Fibroblast of skin of left quadriceps (primary cell): Measurements from ENCODE around the gene NCAPD3.

Source experiments
- DNase-seq, 2 experiments: peaks; one replicate each; pipeline ENCODE4 v3.0.0-alpha.2; 2013; ENCODE audit warnings: low read depth in 2 of 2

The NCAPD3 gene

DNA sequence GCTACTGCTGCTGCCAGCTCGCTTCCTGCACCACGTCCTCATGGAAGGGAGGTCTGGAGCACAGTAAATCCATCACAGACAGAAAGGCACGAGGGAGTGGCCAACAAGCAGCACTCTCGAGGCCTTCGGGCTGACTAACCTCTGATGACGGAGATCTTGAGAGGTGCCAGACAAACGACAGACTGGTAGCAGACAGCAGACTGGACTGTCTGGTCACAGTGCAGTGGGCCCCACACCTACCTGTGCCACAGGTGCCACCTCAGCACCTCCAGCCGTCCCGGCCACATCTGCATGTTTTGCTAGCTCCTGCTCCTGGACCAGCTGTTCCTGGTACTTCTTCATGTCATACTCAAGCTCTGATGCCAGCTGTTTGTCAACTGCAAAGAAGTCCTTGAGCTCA lies 64.1 kb downstream of the NCAPD3 start:
- no peak for DNase-seq

DNA sequence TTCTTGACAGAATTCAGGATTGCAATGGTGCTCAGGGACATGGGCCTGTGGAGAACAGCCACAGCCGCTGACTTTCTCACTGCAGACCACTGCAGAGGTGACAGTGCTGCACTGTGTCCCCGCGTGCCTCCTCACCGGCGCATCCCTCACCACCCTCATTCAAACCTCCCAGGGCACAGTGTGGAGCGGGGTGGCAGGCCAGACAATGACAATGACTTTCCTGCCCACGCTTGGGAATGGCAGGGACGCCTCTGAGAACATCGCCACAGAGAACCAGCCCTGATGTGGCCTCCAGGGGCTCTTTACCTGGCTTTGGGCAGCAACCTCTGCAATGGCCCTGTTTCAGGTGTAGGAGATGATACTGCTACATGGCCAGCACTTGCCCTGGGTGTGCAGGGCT lies 65.7 kb downstream of the NCAPD3 start:
- no peak for DNase-seq

DNA sequence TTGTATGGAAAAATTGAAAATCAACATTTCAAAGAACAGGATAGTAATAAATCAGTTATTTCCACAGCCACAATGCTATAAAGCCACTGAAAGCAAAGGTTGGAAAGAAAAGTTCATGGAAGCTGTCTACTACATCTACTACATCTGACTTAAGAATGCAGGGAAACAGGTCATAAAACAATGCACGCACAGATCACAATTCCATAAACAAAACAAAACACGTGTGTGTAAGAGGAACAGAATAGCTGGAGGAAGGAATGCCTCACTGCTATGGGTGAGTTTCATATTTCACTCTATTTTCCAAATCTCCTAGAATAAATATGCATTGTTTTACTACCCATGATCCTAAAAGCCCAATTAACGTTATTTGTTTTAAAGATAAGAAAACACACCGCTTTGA lies 66.3 kb downstream of the NCAPD3 start:
- DNase-seq, result no peak

GRCh38 chr11:134155946-134156865 lies 67.6 kb downstream of the NCAPD3 start:
- no peak for DNase-seq

DNA sequence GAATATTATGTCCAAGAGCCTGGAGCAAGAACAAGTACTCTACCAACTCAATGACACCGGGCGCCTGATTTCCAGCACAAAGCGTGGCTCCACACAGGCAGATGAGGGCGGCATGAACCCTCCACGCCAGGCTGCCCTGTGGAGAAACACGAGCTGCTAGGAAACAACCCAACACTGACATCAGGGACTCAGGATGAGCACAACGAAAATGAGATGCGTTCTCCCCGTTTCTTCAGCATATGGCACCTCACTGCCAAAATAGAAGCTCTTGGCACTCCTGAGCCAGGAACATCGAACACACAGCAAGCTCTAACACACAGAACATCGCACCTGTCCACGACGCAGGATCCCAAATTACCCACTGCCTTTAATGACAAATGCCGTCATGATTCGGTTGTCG lies 68.3 kb downstream of the NCAPD3 start:
- no peak for DNase-seq

DNA sequence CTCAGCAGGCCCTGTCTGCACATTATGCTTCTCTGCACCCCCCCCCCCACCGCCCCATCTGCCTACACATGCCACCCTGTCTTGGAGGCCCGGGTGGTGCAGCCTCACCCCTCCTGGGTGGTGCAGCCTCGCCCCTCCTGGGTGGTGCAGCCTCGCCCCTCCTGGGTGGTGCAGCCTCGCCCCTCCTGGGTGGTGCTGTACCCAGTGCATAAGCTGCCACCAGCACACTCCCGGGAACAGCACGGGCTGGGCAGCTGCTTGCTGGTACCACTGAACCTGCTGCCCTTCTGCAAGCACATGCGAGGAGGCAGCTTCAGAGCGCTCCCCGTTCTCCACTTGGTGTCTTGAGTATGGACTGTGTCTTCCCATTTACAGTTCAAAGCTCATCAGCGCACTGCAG lies 69.3 kb downstream of the NCAPD3 start:
- DNase-seq, result no peak

DNA sequence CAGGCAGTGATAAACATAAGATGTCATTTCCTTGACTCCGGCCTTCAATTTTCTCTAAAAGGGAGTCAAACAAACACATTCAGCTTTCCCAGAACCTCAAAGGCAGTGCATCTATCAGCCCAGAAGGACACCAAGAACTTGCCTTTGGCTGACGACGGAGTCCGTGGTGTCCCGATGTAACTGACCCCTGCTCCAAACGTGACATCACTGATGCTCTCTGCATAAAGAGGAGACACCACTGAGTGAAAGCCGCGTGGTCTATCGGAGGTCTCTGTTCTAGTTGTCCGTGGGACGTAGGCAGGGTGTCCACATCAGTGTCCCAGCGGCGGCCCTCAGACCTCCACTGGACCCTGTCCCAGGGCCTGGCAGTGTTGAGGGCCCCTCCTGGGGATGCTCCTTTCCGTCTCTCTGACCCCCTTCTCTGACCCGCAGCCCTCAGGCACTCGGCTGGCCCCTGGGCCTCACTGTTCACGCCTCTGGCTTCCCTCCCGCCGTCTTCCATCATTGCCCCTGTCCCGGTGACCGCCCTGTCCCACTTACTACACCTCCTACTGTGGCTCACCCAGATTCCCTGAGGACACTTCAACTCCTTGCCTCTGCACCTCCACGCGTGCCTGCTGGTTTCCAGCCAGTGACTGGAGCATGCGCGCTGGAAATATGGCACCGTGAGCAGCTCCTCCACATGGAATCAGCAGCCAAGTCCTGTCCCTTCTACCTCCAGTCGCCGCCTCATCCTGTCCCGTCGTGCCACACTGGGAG lies 70.4 kb downstream of the NCAPD3 start:
- DNase-seq, result no peak

GRCh38 chr11:134152696-134153095 lies 71.1 kb downstream of the NCAPD3 start:
- no peak for DNase-seq

DNA sequence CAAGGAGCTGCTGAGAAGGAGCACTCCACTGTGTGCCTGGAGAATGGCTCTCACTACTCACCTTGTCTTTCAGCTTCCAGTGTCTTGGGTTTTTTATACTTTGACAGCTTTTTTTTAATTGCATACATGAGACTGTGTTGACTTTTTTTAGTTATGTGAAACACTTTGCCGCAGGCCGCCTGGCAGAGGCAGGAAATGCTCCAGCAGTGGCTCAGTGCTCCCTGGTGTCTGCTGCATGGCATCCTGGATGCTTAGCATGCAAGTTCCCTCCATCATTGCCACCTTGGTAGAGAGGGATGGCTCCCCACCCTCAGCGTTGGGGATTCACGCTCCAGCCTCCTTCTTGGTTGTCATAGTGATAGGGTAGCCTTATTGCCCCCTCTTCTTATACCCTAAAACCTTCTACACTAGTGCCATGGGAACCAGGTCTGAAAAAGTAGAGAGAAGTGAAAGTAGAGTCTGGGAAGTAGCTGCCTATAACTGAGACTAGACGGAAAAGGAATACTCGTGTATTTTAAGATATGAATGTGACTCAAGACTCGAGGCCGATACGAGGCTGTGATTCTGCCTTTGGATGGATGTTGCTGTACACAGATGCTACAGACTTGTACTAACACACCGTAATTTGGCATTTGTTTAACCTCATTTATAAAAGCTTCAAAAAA lies 72.6 kb downstream of the NCAPD3 start:
- no peak for DNase-seq

GRCh38 chr11:134150195-134150903 lies 73.4 kb downstream of the NCAPD3 start:
- no peak for DNase-seq

DNA sequence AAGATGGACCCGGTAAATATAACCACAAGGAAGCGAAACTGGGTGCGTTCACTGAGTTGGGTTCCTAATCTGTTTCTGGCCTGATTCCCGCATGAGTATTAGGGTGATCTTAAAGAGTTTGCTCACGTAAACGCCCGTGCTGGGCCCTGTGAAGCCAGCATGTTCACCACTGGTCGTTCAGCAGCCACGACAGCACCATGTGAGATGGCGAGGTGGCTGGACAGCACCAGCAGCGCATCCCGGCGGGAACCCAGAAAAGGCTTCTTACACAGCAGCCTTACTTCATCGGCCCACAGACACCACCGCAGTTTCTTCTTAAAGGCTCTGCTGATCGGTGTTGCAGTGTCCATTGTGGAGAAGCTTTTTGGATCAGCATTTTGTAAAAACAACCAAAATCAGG lies 74.4 kb downstream of the NCAPD3 start:
- no peak for DNase-seq

DNA sequence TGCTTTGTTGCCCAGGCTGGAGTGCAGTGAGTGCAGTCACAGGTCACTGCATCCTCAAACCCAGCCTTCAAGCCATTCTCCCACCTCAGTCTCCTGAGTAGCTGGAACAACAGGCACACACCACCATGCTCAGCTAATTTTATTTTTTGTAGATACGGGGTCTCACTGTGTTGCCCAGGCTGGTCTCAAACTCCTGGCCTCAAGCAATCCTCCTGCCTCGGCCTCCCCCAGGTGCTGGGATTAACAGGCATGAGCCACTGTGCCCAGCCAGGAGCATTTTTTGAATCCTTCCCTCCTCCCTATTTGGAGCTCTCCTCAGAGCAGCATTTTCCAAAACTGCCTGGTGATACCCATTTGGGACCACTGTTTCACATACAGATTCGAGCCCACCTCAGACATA lies 77.2 kb downstream of the NCAPD3 start:
- no peak for DNase-seq

DNA sequence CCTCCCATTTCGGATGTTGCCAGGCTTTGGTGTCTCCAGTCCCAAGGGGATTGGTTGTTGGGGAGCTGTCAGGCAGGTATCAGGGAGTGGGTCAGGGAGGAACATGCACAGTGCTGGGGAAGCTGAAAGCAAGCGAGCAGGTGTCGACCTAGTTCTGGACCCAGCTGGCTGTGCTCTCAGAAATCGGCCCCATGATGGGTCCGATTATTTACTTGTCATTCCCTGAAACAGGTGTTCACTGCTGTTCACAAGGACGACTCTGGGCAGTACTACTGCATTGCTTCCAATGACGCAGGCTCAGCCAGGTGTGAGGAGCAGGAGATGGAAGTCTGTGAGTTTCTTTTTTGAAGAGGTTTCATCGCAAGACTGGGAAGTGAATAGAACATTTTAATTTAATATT lies 78.1 kb downstream of the NCAPD3 start:
- no peak for DNase-seq

- DNase-seq, result no peak
Observed at GRCh38 chr11:134144744-134145143, 79.0 kb downstream of the NCAPD3 start.

- no peak for DNase-seq
Observed at GRCh38 chr11:134143801-134144200, 80.0 kb downstream of the NCAPD3 start.

DNA sequence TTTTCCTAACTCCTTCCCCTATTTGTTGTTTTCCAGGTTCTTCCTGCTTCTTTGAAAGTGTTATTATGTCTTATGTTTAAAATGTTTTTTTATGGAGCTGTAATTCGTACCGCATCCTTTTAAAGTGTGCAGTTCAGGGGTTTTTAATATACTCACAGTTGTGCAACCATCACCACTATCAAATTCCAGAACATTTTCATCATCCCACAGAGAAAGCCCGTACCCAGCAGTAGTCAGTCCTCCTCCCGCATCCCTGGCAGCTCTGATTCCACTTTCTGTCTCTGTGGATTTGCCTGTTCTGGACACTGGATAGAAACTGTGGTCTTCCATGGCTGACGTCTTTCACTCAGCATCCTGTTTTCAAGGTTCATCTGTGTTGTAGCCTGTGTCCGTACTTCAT lies 81.2 kb downstream of the NCAPD3 start:
- DNase-seq, result peak in 1 of 2 experiments; percentile 14

DNA sequence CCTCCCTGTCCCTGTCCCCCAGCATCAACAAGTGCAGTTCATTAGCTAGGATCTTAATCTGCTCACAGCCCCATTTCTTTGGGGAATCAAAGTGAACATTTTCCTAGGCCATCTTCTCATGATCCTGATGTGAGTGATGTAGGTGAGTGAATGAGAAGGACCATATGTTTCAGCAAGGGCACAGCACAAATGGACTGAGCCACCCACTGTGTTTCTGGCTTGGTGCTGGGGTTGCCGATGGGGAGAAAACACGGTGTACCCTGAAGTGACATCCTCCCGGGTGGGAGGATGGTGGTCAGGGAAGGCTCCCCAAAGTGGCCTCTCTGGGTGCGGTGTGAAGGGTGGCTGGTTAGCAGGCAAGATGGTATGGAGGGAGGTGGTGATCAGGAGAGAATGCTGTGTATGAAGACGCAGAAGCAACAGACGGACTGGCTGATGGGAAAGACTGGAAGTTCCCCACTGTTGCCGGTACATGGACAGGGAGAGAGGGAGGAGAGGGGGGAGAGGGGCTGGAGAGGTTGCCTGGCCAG lies 82.7 kb downstream of the NCAPD3 start:
- DNase-seq, result no peak

- DNase-seq, result peak; percentile 60
Observed at GRCh38 chr11:134139873-134140331, 83.9 kb downstream of the NCAPD3 start.

- DNase-seq, result no peak
Observed at GRCh38 chr11:134139303-134139872, 84.4 kb downstream of the NCAPD3 start.

DNA sequence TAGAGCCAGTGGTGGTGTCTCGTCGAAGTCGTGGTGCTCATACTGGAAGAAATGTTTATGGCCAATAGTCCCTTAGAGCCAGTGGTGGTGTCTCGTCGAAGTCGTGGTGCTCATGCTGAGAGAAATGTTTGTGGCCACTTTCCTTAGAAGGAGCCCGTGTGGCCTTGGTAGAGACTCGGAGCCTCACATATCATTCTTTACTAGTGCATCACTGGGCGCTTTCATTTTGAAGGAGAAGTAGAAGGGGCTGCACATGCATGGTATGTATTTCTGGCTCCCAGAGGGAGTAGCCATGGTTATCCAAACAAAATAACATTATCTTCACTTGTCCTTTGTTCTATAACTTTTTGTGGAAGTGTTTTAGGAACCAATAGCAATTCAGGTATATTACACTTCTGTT lies 85.4 kb downstream of the NCAPD3 start:
- DNase-seq, result no peak

GRCh38 chr11:134134167-134134566 lies 89.6 kb downstream of the NCAPD3 start:
- no peak for DNase-seq
